ENCODE data around the gene PACSIN1. TPM values are rescaled to one million over a fixed set of nuclear protein-coding genes. Genes with fewer than 3 reads are reported as not detected.

The PACSIN1 gene
- polyA plus RNA-seq, 5 donors, result 0.24 to 0.76 (median 0.31) TPM

GRCh38 chr6:34560366-34561226 is 94.7 kb downstream of the PACSIN1 start:
- DNase-seq, result no peak

- DNase-seq, result no peak
Observed at GRCh38 chr6:34561227-34561530, 95.3 kb downstream of the PACSIN1 start.

- no peak for DNase-seq
Observed at GRCh38 chr6:34562350-34562749, 96.5 kb downstream of the PACSIN1 start.

GRCh38 chr6:34562861-34563512 is 97.1 kb downstream of the PACSIN1 start:
- DNase-seq, result no peak

- DNase-seq, result no peak
Observed at GRCh38 chr6:34563513-34563870, 97.6 kb downstream of the PACSIN1 start.

- no peak for DNase-seq
Observed at GRCh38 chr6:34564181-34564580, 98.3 kb downstream of the PACSIN1 start.

- DNase-seq, result no peak
Observed at GRCh38 chr6:34565722-34566137, 99.9 kb downstream of the PACSIN1 start.

GRCh38 chr6:34566830-34567546 is 101.1 kb downstream of the PACSIN1 start:
- no peak for DNase-seq

- no peak for DNase-seq
Observed at GRCh38 chr6:34568341-34569201, 102.7 kb downstream of the PACSIN1 start.

GRCh38 chr6:34569361-34569973 is 103.6 kb downstream of the PACSIN1 start:
- DNase-seq, result no peak

- no peak for DNase-seq
Observed at GRCh38 chr6:34570066-34570833, 104.4 kb downstream of the PACSIN1 start.

GRCh38 chr6:34571388-34571787 is 105.5 kb downstream of the PACSIN1 start:
- DNase-seq, result no peak

- DNase-seq, result no peak
Observed at GRCh38 chr6:34572021-34572420, 106.1 kb downstream of the PACSIN1 start.

GRCh38 chr6:34572585-34572984 is 106.7 kb downstream of the PACSIN1 start:
- DNase-seq, result no peak

GRCh38 chr6:34573567-34574183 is 107.8 kb downstream of the PACSIN1 start:
- no peak for DNase-seq

GRCh38 chr6:34574647-34575293 is 108.9 kb downstream of the PACSIN1 start:
- DNase-seq, result no peak

- no peak for DNase-seq
Observed at GRCh38 chr6:34575326-34575725, 109.5 kb downstream of the PACSIN1 start.

- no peak for DNase-seq
Observed at GRCh38 chr6:34576286-34576955, 110.5 kb downstream of the PACSIN1 start.
